Bone marrow (tissue), 2 donors: Measurements from ENCODE around the gene CENPX.

ENCODE experiments used
- DNase-seq, 2 donors: peaks; one replicate each; lab custom pipeline; 2025; lab: John Stamatoyannopoulos, UW

CENPX gene

DNA sequence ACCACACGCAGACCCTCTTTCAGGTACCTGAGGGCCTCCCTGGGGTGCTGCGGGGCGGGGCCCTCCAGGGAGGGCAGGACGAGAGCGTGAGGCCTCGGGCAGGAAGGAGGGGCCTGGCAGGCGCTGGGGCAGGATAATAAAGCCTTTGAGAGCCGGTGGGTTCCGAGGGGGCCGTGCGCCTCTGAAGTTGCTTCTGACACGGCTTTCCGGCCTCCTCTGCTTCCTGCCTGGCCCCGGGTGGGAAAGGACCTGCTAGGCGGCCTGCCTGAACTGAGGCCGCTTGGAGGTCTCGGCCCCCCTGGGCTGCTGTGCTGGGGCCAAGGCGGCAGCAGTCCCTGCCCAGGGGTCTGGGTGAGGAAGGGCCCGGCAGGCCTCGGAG is 10.4 kb downstream of the CENPX start:
- no peak for DNase-seq

DNA sequence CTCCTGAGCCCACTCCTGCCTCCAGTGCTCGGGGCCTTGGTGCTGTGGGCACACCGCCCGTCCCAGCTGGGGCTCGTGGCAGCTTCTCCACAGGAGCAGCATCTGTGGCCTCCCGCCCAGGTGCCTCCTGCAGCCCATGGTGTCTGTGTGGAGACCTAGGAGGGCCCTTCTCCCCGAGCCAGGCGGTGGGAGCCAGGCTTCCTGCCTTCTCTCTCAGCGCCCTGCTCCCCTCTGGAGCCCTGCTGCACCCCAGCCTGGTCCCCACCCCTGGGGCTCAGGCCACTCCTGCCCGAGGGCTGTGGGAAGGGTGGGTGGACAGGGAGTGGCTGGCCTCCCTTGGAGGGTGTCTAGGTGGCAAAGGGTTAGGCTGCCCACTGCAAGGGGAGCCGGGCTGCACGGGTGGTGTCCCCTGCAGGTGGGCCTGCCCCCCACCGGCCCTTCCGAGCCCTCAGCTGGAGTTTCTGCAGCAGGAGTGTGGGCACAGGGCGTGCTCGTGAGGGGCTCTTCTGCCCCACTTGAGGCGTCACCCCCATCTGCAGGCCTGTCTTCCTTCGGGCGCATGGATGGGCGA is 11.0 kb downstream of the CENPX start:
- no peak for DNase-seq

DNA sequence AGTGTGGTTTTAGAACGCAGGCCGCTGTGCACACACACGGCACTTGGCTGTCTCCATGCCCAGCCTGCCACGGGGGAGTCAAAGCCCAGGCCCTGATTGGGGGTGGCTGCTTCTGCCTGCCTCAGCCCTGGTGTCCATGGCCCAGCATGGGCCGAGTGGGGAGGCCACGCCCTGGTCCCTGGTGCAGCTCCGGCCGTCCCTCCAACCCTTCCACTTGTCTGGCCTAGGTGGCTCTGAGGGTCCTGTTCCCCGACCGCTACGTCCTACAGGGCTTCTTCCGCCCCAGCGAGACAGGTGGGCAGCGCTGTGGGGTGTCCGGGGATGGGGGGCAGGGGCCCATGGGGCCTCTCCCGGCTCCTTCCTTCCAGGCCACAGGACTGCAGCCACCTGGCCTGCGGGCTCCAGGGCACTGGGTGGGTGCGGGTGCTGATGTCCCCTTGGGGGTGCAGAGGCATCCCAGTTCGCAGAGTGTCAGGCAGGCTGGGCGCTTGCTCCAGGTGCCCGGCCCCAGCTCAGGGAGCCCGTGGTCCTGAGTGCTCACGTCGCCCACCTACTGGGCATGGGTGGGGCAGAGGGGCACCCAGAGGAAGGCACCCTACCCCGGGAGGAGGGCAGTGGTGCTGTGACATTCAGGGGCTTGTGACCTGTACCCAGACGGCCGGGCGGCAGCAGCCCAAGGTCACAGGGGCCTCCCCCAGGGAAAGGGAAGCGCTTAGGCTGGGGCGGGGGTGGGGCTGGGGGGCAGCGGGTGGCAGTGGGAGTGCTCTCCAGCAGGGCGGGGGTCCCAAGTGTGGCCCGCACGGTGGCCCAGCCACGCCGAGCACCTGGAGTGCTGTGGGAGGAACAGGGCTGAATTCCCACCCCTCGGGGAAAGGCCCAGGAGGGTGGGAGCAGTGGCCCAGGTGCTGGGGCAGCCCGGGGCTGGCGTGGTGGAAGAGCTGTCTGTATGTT is 11.8 kb downstream of the CENPX start:
- DNase-seq = no peak

DNA sequence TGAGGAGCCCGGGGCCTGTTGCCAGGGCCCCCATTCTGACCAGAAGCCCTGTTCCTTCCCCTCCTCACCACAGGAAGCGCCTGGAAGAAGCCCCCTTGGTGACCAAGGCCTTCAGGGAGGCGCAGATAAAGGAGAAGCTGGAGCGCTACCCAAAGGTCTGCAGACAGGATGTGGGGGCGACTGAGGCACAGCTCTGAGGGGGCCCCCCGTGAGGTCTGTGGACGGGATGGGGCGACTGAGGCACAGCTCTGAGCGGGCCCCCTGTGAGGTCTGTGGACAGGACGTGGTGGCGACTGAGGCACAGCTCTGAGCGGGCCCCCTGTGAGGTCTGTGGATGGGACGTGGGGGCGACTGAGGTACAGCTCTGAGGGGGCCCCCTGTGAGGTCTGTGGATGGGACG is 13.3 kb downstream of the CENPX start:
- no peak for DNase-seq

DNA sequence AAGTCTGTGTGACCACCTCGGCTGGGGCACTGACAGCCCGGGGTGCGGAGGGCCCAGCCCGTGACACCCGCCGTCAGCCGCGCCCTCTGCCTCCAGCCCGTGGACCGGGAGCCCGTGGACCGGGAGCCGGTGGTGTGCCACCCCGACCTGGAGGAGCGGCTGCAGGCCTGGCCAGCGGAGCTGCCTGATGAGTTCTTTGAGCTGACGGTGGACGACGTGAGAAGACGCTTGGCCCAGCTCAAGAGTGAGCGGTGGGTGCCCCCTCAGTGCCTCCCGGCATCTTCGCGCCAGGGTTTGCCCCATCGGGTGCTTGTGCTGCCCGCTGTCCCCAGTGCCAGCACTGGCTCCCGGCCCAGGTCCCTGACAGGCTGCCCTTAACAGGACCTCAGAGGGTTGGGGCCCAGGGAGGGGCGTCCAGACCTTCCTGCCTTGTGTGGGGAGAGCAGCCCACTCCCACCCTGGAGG is 13.7 kb downstream of the CENPX start:
- no peak for DNase-seq

DNA sequence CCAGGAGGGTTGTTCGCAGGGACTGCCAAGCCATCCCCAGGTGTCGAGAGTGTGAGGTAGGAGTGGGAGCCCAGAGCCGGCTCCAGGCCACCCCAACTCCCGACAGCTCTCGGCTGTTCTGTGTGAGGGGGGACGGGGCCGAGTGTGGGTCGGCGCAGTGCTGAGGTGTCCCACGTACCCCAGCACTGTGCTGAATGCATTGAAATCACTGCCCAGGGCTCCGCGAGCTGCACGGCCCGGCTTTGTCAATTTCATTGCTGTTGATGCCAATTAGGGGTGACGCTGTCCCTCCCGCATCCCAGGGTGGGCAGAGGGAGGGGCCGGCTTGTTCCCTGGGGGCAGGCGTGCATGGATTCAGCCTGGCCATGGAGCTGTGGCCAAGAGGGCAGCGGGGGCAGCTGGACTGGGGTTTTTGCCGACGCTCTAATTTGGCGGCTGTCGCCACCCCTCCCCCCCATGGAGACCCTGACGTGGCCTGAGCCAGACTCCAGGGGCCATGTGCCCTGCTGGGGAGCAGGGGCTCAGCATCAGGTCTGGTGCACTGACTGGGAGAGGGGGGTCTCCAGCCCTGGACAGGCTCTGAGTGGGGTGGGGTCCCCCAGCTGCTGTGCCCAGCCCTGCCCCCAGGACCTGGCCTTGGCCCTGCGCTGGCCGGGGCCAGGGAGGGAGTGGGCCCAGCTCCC is 14.3 kb downstream of the CENPX start:
- no peak for DNase-seq

DNA sequence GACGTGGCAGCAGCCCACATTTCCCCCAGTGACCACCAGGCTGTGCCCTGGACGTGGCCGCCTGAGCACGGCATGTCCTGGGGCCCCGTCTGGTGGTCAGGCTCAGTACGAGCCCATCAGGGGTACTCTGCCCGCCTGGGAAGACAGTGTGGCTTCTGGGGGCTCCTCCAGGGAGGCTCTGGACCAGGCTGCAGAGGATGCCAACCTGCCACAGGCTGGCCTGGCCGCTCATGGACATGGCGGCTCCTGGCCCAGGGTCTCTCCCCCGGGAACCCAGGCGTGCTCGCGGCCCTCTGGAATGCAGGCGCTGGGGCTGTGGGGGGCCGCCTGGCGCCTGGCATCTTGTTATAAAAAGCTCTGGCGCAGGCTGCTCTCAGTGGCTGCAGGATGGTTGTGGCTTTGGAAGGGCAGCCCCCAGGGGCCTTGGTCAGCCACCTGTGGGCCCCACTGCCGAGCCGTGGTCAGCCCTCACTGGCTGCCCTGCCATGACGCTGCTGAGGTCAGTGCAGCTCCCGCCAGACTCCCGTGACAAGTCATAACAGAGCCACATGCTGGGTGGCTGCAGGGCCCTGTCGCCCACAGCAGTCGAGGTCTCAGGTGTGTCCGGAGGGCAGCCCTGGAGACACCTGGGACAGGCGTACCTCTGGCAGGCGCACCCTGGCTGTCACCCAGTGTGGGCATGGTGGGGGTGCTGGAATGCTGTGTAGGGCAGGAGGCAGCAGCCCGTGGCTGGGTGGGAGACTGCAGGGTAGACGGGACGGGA is 15.0 kb downstream of the CENPX start:
- no peak for DNase-seq

DNA sequence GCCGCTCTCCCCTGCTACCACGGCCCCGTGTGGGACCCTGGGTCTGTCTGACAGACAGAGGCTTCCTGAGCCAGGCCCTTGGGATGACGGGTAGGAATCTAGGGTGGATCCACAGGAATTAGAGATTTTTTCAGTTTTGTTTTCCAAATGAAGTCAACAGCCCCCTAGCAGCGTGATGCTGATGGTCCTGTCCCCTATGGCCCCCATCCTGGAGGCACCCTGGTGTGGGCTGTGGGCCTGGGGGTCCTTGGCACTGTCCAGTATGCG is 15.5 kb downstream of the CENPX start:
- DNase-seq = no peak

DNA sequence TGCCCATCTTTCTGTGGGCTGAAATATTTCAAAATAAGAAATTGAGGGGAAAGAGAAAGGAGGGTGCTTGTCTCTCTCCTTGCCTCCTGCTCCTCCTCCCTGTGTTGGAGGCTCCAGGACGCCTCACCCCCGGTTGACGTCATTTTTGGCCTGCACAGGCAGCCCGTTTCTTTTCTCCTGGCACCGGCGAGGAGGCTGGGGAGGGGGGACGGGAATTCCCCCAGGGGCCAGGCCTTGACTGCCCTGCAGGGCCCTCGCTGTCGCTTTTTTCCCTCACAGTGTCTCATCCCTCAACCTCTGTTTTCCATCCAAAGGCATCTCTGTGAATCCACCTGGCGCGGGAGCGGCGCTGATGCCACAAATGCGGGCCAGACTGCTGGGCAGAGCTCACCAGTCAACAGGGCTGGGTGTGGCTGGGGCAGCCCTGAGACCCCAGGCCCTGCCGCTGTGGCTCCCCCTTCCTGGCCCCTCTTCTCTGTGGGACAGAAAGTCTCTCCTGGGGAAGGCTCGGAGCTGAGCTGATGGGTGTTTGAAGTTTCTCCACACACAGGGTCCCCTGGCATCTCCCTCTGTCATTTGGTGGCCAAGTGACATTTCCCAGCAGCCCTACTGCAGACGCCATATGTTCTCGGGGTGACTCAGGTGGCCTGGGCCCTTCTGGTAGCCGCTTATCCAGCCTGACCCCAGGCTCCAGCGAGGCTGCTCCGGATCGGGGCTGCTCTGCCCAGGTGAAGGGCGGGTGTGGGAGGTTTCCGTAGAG is 16.0 kb downstream of the CENPX start:
- no peak for DNase-seq

DNA sequence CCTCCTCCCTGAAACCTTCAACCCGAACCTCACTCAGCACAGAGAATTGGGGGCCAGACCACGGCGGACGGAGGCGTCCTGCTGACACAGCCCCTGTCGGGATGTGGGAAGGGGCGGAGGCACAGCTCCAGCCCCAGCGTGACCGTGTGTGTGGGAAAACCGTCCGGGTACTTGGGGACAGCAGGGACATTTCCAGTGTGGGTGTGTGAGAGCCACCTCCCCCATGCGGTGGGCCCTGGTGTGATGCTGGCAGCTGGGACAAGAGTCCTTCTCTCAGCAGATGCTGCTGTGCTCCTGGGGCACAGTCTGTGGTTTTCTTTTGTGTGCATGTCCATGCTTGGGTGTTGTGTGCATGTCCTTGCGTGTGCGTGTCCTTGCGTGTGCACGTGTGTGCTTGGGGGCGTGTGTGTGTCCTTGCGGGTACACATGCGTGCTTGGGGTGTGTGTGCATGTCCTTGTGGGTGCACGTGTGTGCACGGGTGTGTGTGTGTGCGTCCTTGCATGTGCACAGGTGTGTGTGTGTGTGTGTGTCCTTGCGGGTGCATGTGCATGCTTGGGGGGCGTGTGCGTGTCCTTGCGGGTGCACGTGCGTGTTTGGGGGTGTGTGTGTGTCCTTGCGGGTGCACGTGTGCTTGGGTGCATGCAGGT is 16.9 kb downstream of the CENPX start:
- no peak for DNase-seq

DNA sequence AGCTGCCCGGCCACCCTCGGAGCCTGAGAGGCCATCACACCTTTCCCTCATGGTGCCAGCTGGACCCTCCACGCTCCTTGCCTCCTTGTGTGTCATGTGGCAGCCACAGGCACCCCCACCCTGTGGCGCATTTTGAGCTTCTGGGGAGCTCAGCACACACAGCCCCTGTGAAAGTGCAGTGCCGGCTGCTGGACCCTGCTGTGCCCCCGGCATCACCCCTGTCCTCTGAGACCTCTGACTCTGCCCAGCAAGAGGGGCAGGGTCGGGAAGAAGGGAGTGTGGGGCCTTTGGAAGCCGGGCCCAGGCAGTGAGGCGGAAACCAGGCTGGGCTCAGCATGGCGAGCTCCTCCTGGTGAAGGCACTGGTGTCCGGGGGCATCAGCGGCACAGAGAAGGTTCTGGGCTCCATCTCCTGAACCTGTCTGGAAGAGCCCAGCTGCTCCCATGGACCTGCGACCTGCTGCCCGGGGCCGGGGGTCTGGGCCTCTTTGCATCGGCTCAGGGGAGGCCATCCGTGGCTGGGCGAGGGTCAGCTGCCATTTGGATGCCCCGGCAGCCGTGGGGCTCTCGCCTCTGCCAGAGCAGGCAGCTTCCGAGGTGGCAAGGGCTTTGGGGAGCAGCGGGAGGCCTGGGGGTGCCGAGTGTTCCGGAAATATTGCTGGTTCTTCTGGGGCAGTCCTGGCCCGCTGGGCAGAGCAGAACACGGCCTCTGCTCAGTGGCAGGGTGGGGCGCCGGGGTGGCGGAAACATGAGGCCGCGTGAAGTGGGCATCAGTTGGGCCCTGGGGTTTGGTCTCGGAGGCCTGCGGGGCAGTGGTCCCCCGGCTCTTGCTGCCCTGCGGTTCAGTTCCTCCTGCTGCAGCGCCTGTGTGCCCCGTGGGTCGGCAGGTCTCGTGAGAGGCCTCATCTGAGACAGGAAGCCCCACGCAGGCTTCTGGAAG is 17.9 kb downstream of the CENPX start:
- no peak for DNase-seq

DNA sequence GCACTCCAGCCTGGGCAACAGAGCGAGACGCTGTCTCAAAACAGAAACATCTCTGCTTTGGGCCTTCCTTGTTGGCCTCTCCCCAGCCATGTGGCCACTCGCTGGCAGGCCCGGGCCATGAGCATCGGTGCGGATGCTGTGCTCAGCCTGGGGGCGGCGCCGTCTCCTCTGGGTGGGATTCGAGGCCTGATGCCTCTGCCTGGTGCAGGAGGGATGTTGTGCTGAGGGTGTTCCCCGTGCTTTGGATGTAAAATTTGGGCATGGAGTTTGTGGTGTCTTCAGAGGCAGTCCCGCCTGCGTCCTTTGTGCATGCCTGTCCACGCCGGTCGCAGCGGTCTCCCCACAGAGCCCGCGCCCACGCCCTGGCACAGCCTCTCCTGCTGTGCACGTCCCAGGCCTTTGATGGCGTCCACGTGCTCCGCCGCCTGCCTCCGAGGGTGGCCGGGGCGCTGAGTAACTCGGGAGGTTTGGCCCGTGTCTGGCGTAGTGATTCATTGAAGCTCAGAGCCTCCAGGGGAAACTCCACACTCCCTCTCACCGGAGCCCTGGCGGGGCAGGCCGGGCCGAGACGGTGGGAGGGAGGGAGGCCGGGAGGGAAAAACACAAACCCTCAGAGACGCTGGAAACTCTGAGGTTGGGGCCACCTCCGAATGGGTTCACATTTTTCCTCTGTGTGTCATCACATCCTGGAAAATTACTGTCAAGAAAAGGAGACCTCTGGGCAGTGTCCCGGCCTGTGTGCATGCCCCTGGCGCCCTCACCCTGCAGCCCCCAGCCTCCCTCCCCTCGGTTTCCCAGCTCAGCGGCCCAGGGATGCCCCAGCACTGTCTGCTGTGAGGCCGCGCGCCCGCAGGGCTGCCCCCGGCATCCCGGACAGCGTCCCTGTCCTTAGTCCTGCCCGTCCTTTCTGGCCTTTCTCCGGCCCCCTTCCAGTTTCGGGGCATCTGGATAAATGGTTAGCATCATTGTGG is 19.0 kb downstream of the CENPX start:
- DNase-seq = no peak

DNA sequence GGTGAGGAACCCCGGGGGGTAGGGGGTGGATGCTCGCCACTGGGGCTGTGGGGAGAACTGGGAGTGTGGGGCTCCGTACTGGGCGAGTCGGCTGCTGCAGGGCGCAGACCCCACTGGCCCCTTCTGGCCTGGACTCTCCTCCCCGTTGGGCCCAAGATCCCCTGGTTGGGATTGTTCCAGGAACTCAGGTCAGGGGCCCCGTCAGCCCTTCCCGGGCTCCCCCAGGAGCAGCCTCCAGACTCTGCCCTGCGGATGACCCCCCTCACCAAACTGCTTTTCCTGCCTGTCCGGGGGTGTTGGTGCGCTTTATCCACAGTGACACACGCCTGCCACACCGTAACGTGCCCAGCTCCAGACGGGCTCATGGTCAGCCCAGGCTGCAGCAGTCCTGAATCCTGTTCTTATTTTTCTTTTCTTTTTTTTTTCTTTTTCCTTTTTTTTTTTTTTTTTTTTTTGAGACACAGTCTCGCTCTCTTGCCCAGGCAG is 21.1 kb downstream of the CENPX start:
- no peak for DNase-seq

DNA sequence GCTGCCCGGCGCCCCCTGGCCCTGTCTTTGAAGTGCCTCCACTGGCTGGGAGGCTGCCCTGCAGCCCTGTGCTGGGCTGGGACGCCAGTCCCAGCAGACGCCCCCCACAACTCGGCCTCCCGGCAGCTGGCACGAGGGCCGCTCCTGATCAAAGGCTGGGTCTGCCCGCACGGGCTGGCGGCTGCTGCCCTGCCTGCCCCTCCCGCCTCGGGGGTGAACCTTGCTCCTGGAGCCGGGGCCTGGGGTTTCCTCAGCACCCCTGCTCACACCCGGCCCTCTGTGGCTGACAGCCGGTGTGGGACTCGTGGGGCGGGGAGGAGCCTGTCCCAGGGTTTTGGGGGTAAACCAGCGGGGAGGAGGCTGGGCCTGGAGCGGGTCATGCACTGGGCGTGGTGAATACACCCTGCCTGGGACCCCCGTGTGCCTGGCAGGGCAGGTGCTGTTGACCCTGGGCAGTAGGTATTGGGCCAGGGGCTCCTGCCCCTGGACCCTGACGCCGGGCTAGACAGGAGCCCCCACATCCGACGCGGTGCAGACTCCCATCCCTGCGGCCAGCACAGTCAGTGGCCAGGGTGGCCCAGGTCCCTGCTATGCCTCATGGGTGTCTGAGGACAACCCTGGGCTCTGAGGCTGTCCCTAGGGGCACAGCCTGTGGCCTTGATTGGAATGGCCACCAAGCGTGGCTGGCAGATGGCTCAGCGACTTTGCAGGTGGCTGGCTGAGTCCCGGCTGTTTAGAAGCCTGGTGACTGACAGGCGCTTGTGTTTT is 21.7 kb downstream of the CENPX start:
- no peak for DNase-seq

DNA sequence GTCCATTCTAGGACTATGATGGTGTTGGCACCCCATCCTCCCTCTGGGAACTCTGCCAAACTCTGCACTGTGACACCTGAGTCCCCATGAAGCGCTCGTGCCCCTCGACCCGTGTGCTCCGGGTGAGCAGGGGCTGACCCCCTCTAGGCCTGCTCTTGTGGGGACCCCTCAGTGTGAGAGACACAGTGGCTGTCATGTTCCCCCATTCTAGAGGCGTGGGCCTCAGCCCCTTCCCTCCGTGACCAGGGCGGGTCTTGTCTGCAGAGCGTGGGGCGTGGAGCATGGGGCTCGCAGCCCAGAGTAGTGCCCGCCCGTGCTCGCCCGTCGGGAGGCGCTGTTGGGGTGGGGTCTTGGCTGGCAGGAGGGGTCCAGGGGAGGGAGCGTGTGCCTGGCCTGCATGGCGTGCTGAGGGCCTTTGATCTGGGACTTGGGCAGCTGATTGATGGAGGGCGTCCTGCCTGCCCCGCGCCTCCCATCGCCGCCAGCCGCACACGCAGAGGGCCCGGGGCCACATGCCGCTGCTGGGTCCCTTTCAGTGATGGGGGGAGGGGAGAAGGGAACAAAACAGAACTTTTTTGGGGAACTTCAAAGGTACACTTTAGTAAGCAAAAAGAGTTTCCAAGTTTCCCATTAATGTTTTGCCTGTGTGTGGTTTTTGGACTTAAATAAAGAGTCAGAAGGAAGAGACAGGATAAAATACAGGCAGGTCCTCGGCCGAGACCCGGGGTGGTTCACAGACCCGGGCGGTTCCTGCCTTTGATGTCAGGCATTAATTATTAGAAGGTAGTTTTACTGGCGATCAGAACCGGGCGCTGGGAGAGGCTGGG is 22.5 kb downstream of the CENPX start:
- DNase-seq = no peak

DNA sequence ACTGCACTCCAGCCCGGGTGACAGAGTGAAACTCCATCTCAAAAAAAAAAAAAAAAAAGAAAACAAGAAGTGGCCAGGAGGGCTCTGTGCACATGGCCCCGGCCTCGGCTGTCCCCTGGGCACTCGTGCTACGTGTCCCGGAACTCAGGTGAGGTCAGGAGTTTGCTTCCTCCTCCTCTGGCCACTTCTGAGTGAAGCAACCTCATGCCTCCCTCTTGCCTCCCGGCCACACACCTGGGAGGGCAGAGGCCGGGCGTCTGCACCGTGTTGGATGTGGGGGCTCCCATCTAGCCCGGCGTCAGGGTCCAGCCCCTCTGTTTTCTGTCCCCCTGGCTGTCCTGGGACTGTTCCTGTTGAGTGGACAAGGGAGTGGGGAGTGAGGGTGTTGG is 23.1 kb downstream of the CENPX start:
- DNase-seq = no peak
